H9 (cell line): ENCODE results near the gene CLEC16A. TPM values are rescaled to one million over a fixed set of nuclear protein-coding genes. Genes with fewer than 3 reads are reported as not detected.
A peak's percentile ranks its signal among the peaks of the same experiment; 100 is the strongest.

Source experiments
- DNase-seq: peaks from one replicate; pipeline ENCODE4 v3.0.0-alpha.2; 2017
- H2AFZ ChIP-seq: one replicate; pipeline ENCODE4 v1.6.1; 2013; ENCODE audit warnings: mild to moderate bottlenecking, low read length, control low read depth, moderate library complexity
- H2AK5ac ChIP-seq: 2 replicates; pipeline ENCODE4 v1.6.1; 2013; ENCODE audit warnings: low read length, control low read depth, mixed read lengths; ENCODE audit not compliant: insufficient read length
- H2BK120ac ChIP-seq: one replicate; pipeline ENCODE4 v1.6.1; 2013; ENCODE audit warnings: low read depth, mild to moderate bottlenecking, low read length, control low read depth, inconsistent platforms; ENCODE audit not compliant: poor library complexity, severe bottlenecking
- H2BK12ac ChIP-seq: 2 replicates; pipeline ENCODE4 v1.6.1; 2013; ENCODE audit warnings: low read length, control low read depth, mixed read lengths, low read depth; ENCODE audit not compliant: insufficient read length
- H2BK15ac ChIP-seq: 2 replicates; pipeline ENCODE4 v1.6.1; 2013; ENCODE audit warnings: low read depth, low read length, control low read depth
- H2BK20ac ChIP-seq: one replicate; pipeline ENCODE4 v1.6.1; 2013; ENCODE audit warnings: low read depth, mild to moderate bottlenecking, low read length, control low read depth, inconsistent platforms; ENCODE audit not compliant: poor library complexity, severe bottlenecking
- H2BK5ac ChIP-seq: 2 replicates; pipeline ENCODE4 v1.6.1; 2013; ENCODE audit warnings: low read length, control low read depth, mixed read lengths; ENCODE audit not compliant: insufficient read length
- H3K14ac ChIP-seq: 2 replicates; pipeline ENCODE4 v1.6.1; 2013; ENCODE audit warnings: low read length, control low read depth; ENCODE audit not compliant: insufficient read depth
- H3K18ac ChIP-seq: 2 replicates; pipeline ENCODE4 v1.6.1; 2013; ENCODE audit warnings: low read depth, mild to moderate bottlenecking, mixed read lengths, low read length, control low read depth; ENCODE audit not compliant: insufficient read length
- H3K23ac ChIP-seq: 2 replicates; pipeline ENCODE4 v1.6.1; 2013; ENCODE audit warnings: low read length, control low read depth, mixed read lengths, low read depth; ENCODE audit not compliant: insufficient read length
- H3K23me2 ChIP-seq: 2 replicates; pipeline ENCODE4 v1.6.1; 2013; ENCODE audit warnings: low read depth, mild to moderate bottlenecking, mixed read lengths, low read length, control low read depth; ENCODE audit not compliant: insufficient read length, poor library complexity, severe bottlenecking
- H3K27ac ChIP-seq: 2 replicates; pipeline ENCODE4 v1.5.1; 2013; ENCODE audit warnings: low read length, control low read depth, mixed read lengths, low read depth; ENCODE audit not compliant: insufficient read length
- H3K27me3 ChIP-seq: 2 replicates; pipeline ENCODE4 v1.6.1; 2013; ENCODE audit warnings: low read length, control low read depth, inconsistent platforms; ENCODE audit not compliant: insufficient read depth
- H3K4ac ChIP-seq: 2 replicates; pipeline ENCODE4 v1.6.1; 2013; ENCODE audit warnings: low read depth, mild to moderate bottlenecking, control low read depth, inconsistent platforms, low read length, moderate library complexity
- H3K4me1 ChIP-seq: 2 replicates; pipeline ENCODE4 v1.6.1; 2013; ENCODE audit warnings: low read length, control low read depth, inconsistent platforms; ENCODE audit not compliant: insufficient read depth
- H3K4me2 ChIP-seq: 2 replicates; pipeline ENCODE4 v1.6.1; 2013; ENCODE audit warnings: low read length, control low read depth, mixed read lengths; ENCODE audit not compliant: insufficient read length, insufficient read depth
- H3K56ac ChIP-seq: 2 replicates; pipeline ENCODE4 v1.6.1; 2013; ENCODE audit warnings: low read depth, mild to moderate bottlenecking, mixed read lengths, low read length, control low read depth; ENCODE audit not compliant: insufficient read length
- H3K79me1 ChIP-seq: 2 replicates; pipeline ENCODE4 v1.6.1; 2013; ENCODE audit warnings: low read depth, mild to moderate bottlenecking, moderate library complexity, low read length, control low read depth, inconsistent platforms; ENCODE audit not compliant: insufficient read depth, poor library complexity, severe bottlenecking
- H3K79me2 ChIP-seq: 2 replicates; pipeline ENCODE4 v1.6.1; 2013; ENCODE audit warnings: low read length, control low read depth, inconsistent platforms; ENCODE audit not compliant: insufficient read depth
- H3K9ac ChIP-seq: 2 replicates; pipeline ENCODE4 v1.6.1; 2013; ENCODE audit warnings: low read length, control low read depth, mixed read lengths; ENCODE audit not compliant: insufficient read length; ENCODE audit errors: extremely low read depth
- H3K9me3 ChIP-seq: one replicate; pipeline ENCODE4 v1.6.1; 2013; ENCODE audit warnings: low read depth, low read length, inconsistent platforms; ENCODE audit not compliant: control insufficient read depth
- H3T11ph ChIP-seq: one replicate; pipeline ENCODE4 v1.6.1; 2013; ENCODE audit warnings: mild to moderate bottlenecking, low read length, control low read depth, inconsistent platforms
- H4K20me1 ChIP-seq: one replicate; pipeline ENCODE4 v1.6.1; 2013; ENCODE audit not compliant: control insufficient read depth, insufficient read length, insufficient read depth
- H4K5ac ChIP-seq: 2 replicates; pipeline ENCODE4 v1.6.1; 2013; ENCODE audit warnings: low read depth, mild to moderate bottlenecking, mixed read lengths, low read length, control low read depth; ENCODE audit not compliant: insufficient read length
- H4K8ac ChIP-seq: replicated peaks from 2 replicates; pipeline ENCODE4 v1.6.1; 2013; ENCODE audit warnings: low read length, control low read depth, mixed read lengths, low read depth; ENCODE audit not compliant: insufficient read length
- H4K91ac ChIP-seq: 2 replicates; pipeline ENCODE4 v1.6.1; 2013; ENCODE audit warnings: low read depth, mild to moderate bottlenecking, moderate library complexity, mixed read lengths, low read length, control low read depth; ENCODE audit not compliant: insufficient read length
- H3K27ac Mint-ChIP-seq, 3 experiments: 2 replicates in 2 of 3; 3 replicates in 1 of 3; pipeline ENCODE4 v1.8.0; 2020 to 2021; ENCODE audit warnings: mixed read lengths in 3 of 3, mild to moderate bottlenecking in 1 of 3, moderate library complexity in 1 of 3
- H3K27me3 Mint-ChIP-seq: 2 replicates; pipeline ENCODE4 v1.8.0; 2021; ENCODE audit warnings: low read depth, mild to moderate bottlenecking, moderate library complexity, mixed read lengths
- H3K36me3 Mint-ChIP-seq, 3 experiments: 2 replicates in 2 of 3; 3 replicates in 1 of 3; pipeline ENCODE4 v1.8.0; 2020 to 2021; ENCODE audit warnings: low read depth in 3 of 3, mixed read lengths in 3 of 3; ENCODE audit not compliant: insufficient read depth in 1 of 3
- H3K4me1 Mint-ChIP-seq, 2 experiments: 2 replicates each; pipeline ENCODE4 v1.8.0; 2020; ENCODE audit warnings: mixed read lengths in 2 of 2
- H3K4me3 Mint-ChIP-seq, 2 experiments: 2 replicates in 1 of 2; 3 replicates in 1 of 2; pipeline ENCODE4 v1.8.0; 2020 to 2021; ENCODE audit warnings: mild to moderate bottlenecking in 2 of 2, mixed read lengths in 2 of 2, moderate library complexity in 1 of 2
- H3K9me3 Mint-ChIP-seq, 2 experiments: 2 replicates in 1 of 2; 3 replicates in 1 of 2; pipeline ENCODE4 v1.8.0; 2020; ENCODE audit warnings: mild to moderate bottlenecking in 2 of 2, mixed read lengths in 2 of 2, moderate library complexity in 1 of 2
- WGBS: extraction: QIAGEN DNeasy Blood & Tissue Kit; methylation state at CpG from one replicate; pipeline ENCODE4 v1.1.7; 2013; ENCODE audit warnings: missing lambda C conversion rate, low lambda C conversion rate, mixed read lengths; ENCODE audit not compliant: insufficient read length; ENCODE audit errors: extremely low coverage; 5-methylcytosine and 5-hydroxymethylcytosine counted together
- total RNA-seq: library from RNA; stranded (reverse); gene quantifications from 2 replicates; pipeline ENCODE4 v1.2.1, GENCODE V29; 2021
- TF ChIP-seq, protein P1 (sequence below): fragments of 200-600 bp; sonication (generic); conservative IDR thresholded peaks from 3 replicates; pipeline ENCODE4 v1.8.0; 2021; ENCODE audit warnings: antibody characterized with exemption, mild to moderate bottlenecking

The CLEC16A gene
- total RNA-seq, 1 experiment from 2014 or later = 15.2 TPM

DNA sequence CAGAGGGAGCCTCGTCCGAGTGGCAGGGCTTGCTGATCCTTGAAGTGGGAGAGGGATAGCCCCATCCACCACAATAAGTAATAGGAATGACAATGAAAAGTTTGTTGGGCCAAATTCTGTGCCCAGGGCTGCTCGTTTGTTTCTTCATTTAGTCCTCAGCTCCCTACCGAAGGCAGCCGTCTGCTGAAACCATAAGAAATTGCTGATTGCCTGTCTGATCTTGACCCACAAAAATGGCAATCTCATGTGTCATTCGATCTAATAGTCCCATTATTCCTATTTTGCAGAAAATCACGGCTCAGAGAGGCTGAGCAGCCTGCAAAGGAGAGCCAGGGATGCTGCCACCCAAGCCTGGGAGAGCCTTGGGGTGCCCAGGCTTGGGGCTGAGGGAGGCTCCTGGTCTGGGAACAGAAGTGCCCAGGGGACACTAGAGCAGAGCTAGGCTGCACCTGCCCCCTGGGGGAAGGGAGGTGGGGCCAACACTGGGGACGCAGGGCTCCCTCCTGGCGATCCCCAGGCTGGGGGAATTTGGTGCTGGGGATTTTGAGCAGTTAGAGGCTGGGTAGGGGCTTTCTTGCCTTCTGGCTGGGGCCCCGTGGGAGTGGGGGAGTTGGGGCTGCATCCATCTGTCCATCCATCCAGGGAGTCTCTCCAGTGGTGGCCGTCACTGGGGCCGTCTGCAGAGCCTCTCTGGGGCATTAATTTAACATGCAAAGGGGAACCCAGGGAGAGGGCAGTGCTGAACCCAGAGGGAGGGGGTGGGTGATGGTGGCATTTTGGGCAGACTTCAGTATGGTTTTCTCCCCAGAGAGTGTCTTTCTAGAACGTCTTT, 258.1 kb downstream of the CLEC16A start:
- H4K20me1 ChIP-seq = no peaks in the 10 kb centered on the region
- H3K79me1 ChIP-seq = no peaks in the 10 kb centered on the region
- H3K4me1 ChIP-seq = no peaks in the 10 kb centered on the region; the same call in 1 of the 2 replicates
- no peak overlapping the region for H3K9ac ChIP-seq
- H3K4me2 ChIP-seq = no peak overlapping the region
- no peak overlapping the region for H2BK12ac ChIP-seq
- no peak overlapping the region for H2AK5ac ChIP-seq
- no peaks in the 10 kb centered on the region for H3K79me2 ChIP-seq
- H3K18ac ChIP-seq = no peak overlapping the region
- H2BK20ac ChIP-seq = no peak overlapping the region
- H4K91ac ChIP-seq = no peak overlapping the region
- Mint-ChIP-seq H3K36me3 (no peaks in the 10 kb centered on the region), H3K27ac (peak overlapping the region in 2 of 3 experiments; percentile 54 to 85; a peak in 5 of 7 replicates), H3K4me1 (peaks cover 31 to 32% of the 10 kb centered on the region in 2 experiments), H3K9me3 (no peaks in the 10 kb centered on the region; a peak in 1 of 5 replicates), H3K4me3 (peak overlapping the region in 1 of 2 experiments; percentile 44; a peak in 1 of 5 replicates), H3K27me3 (peaks cover 8% of the 10 kb centered on the region)
- TF ChIP-seq, protein P1, sequence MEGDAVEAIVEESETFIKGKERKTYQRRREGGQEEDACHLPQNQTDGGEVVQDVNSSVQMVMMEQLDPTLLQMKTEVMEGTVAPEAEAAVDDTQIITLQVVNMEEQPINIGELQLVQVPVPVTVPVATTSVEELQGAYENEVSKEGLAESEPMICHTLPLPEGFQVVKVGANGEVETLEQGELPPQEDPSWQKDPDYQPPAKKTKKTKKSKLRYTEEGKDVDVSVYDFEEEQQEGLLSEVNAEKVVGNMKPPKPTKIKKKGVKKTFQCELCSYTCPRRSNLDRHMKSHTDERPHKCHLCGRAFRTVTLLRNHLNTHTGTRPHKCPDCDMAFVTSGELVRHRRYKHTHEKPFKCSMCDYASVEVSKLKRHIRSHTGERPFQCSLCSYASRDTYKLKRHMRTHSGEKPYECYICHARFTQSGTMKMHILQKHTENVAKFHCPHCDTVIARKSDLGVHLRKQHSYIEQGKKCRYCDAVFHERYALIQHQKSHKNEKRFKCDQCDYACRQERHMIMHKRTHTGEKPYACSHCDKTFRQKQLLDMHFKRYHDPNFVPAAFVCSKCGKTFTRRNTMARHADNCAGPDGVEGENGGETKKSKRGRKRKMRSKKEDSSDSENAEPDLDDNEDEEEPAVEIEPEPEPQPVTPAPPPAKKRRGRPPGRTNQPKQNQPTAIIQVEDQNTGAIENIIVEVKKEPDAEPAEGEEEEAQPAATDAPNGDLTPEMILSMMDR = no peak
- H4K5ac ChIP-seq = no peak overlapping the region
- no peaks in the 10 kb centered on the region for H3K27me3 ChIP-seq
- H3K23me2 ChIP-seq = no peaks in the 10 kb centered on the region
- H3K4ac ChIP-seq = no peak overlapping the region
- H4K8ac ChIP-seq = no peak overlapping the region
- H3T11ph ChIP-seq = no peak overlapping the region
- no peak overlapping the region for H3K14ac ChIP-seq
- H3K9me3 ChIP-seq = no peaks in the 10 kb centered on the region
- DNase-seq = no peak
- no peak overlapping the region for H2AFZ ChIP-seq
- no peak overlapping the region for H2BK15ac ChIP-seq
- no peak overlapping the region for H2BK120ac ChIP-seq
- WGBS = no CpG with 5 or more reads among the region's 13 CpGs
- H3K27ac ChIP-seq = no peak overlapping the region
- H3K56ac ChIP-seq = no peak overlapping the region
- H3K23ac ChIP-seq = no peak overlapping the region
- no peak overlapping the region for H2BK5ac ChIP-seq
